HEK293T (cell line): ENCODE results near the gene MME.

Source experiments
- CTCF ChIA-PET: fragments of 350-600 bp; formaldehyde crosslinking; extraction: SDS; loops from one replicate; lab custom pipeline; 2021; ENCODE audit warnings: antibody characterized with exemption, inconsistent platforms; lab: Yijun Ruan, JAX
- POLR2A ChIA-PET: fragments of 350-600 bp; formaldehyde crosslinking; extraction: SDS; loops from one replicate; lab custom pipeline; 2020; ENCODE audit warnings: antibody characterized with exemption, inconsistent platforms; lab: Yijun Ruan, JAX
- DNase-seq: peaks from one replicate; pipeline ENCODE4 v3.0.0; 2012; ENCODE audit warnings: mixed read lengths; ENCODE audit errors: extremely low spot score
- ARNT ChIP-seq: fragments of 450-650 bp; IDR thresholded peaks from 2 replicates; pipeline ENCODE4 v1.6.1; 2017; ENCODE audit warnings: mild to moderate bottlenecking
- BHLHE40 ChIP-seq: fragments of 450-650 bp; IDR thresholded peaks from 2 replicates; pipeline ENCODE4 v1.6.1; 2016; ENCODE audit warnings: mild to moderate bottlenecking, moderate library complexity, borderline replicate concordance
- CTBP1 ChIP-seq: fragments of 450-650 bp; IDR thresholded peaks from 2 replicates; pipeline ENCODE4 v1.6.1; 2016; ENCODE audit warnings: borderline replicate concordance
- ELF4 ChIP-seq: fragments of 450-650 bp; IDR thresholded peaks from 2 replicates; pipeline ENCODE4 v1.6.1; 2017; ENCODE audit warnings: antibody characterized with exemption
- FOXA1 ChIP-seq: fragments of 450-650 bp; IDR thresholded peaks from 2 replicates; pipeline ENCODE4 v1.6.1; 2016; ENCODE audit warnings: mild to moderate bottlenecking
- FOXK2 ChIP-seq: fragments of 450-650 bp; IDR thresholded peaks from 2 replicates; pipeline ENCODE4 v1.6.1; 2016; ENCODE audit warnings: mild to moderate bottlenecking
- FOXM1 ChIP-seq: fragments of 450-650 bp; IDR thresholded peaks from 2 replicates; pipeline ENCODE4 v1.6.1; 2017; ENCODE audit warnings: mild to moderate bottlenecking, borderline replicate concordance
- HDGF ChIP-seq: fragments of 450-650 bp; IDR thresholded peaks from 2 replicates; pipeline ENCODE4 v1.6.1; 2017; ENCODE audit warnings: antibody characterized with exemption, borderline replicate concordance
- L3MBTL2 ChIP-seq: fragments of 450-650 bp; conservative IDR thresholded peaks from 2 replicates; pipeline ENCODE4 v1.6.1; 2016; ENCODE audit warnings: mild to moderate bottlenecking
- LEF1 ChIP-seq: fragments of 450-650 bp; IDR thresholded peaks from 2 replicates; pipeline ENCODE4 v1.6.1; 2017; ENCODE audit warnings: mild to moderate bottlenecking, borderline replicate concordance
- NFRKB ChIP-seq: fragments of 450-650 bp; IDR thresholded peaks from 2 replicates; pipeline ENCODE4 v1.6.1; 2016; ENCODE audit warnings: mild to moderate bottlenecking, moderate library complexity
- SP1 ChIP-seq: fragments of 450-650 bp; IDR thresholded peaks from 2 replicates; pipeline ENCODE4 v1.6.1; 2017
- SUZ12 ChIP-seq: fragments of 450-650 bp; IDR thresholded peaks from 2 replicates; pipeline ENCODE4 v1.6.1; 2016; ENCODE audit warnings: mild to moderate bottlenecking
- TARDBP ChIP-seq: fragments of 450-650 bp; IDR thresholded peaks from 2 replicates; pipeline ENCODE4 v1.6.1; 2016
- ZNF384 ChIP-seq: fragments of 450-650 bp; IDR thresholded peaks from 2 replicates; pipeline ENCODE4 v1.6.1; 2016
- TF ChIP-seq, protein P1 (sequence below): fragments of 450-650 bp; IDR thresholded peaks from 2 replicates; pipeline ENCODE4 v1.6.1; 2016

Gene MME

DNA sequence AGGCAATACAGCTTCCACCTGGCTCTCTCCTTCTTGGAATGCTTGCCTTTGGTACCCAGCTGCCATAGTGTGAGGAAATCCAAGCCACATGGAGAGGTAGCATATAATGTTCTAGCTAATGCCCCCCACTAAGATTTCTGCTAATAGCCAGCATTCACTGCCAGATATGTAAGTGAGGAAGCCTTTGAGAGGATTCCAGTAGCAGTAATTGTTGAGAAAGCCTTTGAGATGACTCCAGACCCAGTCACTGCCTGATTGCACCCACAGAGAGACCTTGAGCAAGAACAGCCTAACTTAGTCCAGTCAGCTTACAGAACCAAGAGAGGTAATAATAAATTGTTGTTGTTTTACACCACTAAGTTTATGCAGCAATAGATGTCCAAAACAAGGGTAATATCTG lies 150.3 kb downstream of the MME start:
- POLR2A ChIA-PET = no interaction called here
- CTCF ChIA-PET = no interaction called here
- no peak for DNase-seq
- TF ChIP-seq ELF4 (no peak), FOXK2 (no peak)

DNA sequence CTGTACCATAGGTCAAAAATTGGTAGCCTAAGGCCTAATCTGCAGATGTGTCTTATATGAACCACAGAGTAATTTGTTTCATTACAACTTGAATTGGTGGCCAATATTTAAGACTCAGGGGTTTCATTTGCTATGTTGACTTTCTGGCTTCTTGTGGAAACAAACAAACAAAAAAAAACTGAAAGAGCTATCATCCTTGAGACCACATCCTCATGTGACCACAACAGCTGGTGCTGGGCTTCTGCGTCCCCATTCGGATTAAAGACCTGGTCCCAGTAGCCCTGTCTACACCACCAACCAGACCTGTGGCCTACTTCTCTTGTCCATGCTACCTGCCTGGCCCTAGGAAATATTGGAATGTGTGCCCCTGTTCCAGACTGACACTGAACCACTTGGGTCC lies 151.7 kb downstream of the MME start:
- ChIA-PET POLR2A (no interaction called here), CTCF (no interaction called here)
- no peak for TF ChIP-seq CTBP1
- TF ChIP-seq ARNT = no peak
- TF ChIP-seq TARDBP = no peak
- no peak for DNase-seq

DNA sequence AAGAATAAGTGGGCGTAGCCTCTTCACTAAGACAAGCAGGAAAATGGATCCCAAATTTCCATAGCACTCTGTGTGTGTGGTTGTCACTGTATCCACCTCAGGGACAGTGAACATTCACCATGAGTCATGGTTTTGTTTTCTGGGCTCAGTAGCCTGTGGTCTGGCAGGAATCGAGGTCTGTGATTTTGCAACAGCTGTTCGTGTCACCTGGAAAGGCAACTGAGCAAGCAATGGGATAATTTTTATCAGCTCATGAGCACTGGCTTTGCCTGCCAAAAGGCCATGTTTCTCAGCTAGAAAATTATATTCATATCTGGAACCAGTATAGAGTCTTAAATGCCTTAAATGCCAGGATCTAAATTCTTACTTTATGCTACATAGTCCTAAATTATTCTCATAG lies 152.5 kb downstream of the MME start:
- POLR2A ChIA-PET = no interaction called here
- TF ChIP-seq FOXA1 (no peak), ZNF384 (no peak), BHLHE40 (no peak), FOXM1 (no peak), SUZ12 (no peak), ARNT (no peak), L3MBTL2 (no peak), LEF1 (no peak), NFRKB (no peak), ELF4 (no peak), HDGF (no peak), CTBP1 (no peak), FOXK2 (no peak)
- TF ChIP-seq, protein P1, sequence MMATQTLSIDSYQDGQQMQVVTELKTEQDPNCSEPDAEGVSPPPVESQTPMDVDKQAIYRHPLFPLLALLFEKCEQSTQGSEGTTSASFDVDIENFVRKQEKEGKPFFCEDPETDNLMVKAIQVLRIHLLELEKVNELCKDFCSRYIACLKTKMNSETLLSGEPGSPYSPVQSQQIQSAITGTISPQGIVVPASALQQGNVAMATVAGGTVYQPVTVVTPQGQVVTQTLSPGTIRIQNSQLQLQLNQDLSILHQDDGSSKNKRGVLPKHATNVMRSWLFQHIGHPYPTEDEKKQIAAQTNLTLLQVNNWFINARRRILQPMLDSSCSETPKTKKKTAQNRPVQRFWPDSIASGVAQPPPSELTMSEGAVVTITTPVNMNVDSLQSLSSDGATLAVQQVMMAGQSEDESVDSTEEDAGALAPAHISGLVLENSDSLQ = no peak
- CTCF ChIA-PET = interaction anchor here (0.6 kb wide), 1 partner anchor 1367 kb away, joined by 3 read pairs; no protein-coding TSS in a partner anchor
- DNase-seq = no peak

DNA sequence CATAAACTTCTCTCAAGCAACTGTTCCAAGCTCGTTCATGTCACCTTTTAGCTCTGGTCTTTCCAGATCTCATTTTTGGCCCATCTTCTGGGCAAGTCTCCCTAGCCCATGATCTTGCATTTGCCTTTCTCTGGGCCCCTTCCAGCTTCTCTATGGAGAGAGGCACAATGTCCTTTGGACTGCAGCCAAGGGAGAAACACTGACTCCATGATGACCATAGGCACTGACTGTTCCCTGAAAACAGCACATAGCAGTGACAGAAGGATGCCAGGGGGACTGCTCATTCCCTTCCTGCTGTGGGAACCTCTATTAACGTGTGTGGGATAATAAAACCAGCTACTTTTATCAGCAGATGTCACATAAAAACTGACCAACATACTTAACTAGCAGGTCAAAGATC lies 153.1 kb downstream of the MME start:
- CTCF ChIA-PET = interaction anchor here (0.6 kb wide), 1 partner anchor 1367 kb away, joined by 3 read pairs; no protein-coding TSS in a partner anchor
- peak; percentile 17 for DNase-seq
- no peak for TF ChIP-seq FOXK2
- no peak for TF ChIP-seq BHLHE40
- no peak for TF ChIP-seq ELF4
- TF ChIP-seq NFRKB = no peak
- TF ChIP-seq SUZ12 = no peak
- TF ChIP-seq, protein P1 = no peak
- TF ChIP-seq FOXA1 = no peak
- no peak for TF ChIP-seq ZNF384
- TF ChIP-seq L3MBTL2 = no peak
- TF ChIP-seq CTBP1 = no peak
- TF ChIP-seq TARDBP = no peak
- TF ChIP-seq ARNT = no peak
- TF ChIP-seq SP1 = no peak
- TF ChIP-seq LEF1 = no peak
- TF ChIP-seq FOXM1 = no peak
- no peak for TF ChIP-seq HDGF
- POLR2A ChIA-PET = no interaction called here
